ENCODE data around the gene USP7. TPM values are rescaled to one million over a fixed set of nuclear protein-coding genes. Genes with fewer than 3 reads are reported as not detected.
A peak's percentile ranks its signal among the peaks of the same experiment; 100 is the strongest.

Gene USP7
- 10 to 100 TPM; 60.2 to 84.9 TPM for total RNA-seq

GRCh38 chr16:8963821-8964441 is at the start of gene USP7:
TSS of gene USP7 (minus strand) at chr16:8963906. CDS start at chr16:8963285, 621 bp downstream.
- Histone ChIP-seq H3K36me3 (no peaks in the 10 kb centered on the region), H3K4me1 (replicated peaks) (peaks cover 7% of the 10 kb centered on the region), H3K27ac (peak within 1 kb of the TSS; percentile 72 to 73), H3K9me3 (no peaks in the 10 kb centered on the region), H3K27me3 (replicated peaks; ENCODE audit: insufficient read depth) (no peaks in the 10 kb centered on the region), H3K4me3 (peak within 1 kb of the TSS; percentile 71 to 73)
- 1% methylated on average over 67 of the region's 79 CpGs for whole genome bisulfite sequencing
- peak; percentile 86 for DNase-seq (ENCODE audit: low spot score)
- TF ChIP-seq POLR2A (IDR thresholded peaks at IDR 0.05) = peak; percentile 55
- TF ChIP-seq, protein P1, sequence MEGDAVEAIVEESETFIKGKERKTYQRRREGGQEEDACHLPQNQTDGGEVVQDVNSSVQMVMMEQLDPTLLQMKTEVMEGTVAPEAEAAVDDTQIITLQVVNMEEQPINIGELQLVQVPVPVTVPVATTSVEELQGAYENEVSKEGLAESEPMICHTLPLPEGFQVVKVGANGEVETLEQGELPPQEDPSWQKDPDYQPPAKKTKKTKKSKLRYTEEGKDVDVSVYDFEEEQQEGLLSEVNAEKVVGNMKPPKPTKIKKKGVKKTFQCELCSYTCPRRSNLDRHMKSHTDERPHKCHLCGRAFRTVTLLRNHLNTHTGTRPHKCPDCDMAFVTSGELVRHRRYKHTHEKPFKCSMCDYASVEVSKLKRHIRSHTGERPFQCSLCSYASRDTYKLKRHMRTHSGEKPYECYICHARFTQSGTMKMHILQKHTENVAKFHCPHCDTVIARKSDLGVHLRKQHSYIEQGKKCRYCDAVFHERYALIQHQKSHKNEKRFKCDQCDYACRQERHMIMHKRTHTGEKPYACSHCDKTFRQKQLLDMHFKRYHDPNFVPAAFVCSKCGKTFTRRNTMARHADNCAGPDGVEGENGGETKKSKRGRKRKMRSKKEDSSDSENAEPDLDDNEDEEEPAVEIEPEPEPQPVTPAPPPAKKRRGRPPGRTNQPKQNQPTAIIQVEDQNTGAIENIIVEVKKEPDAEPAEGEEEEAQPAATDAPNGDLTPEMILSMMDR (IDR thresholded peaks at IDR 0.05) = no peak
- intact Hi-C loops (cut with DNase I) = loop anchor here (5.0 kb wide), 1 partner anchor 133 kb away; no protein-coding TSS in a partner anchor

- no peak overlapping the region for H3K27ac ChIP-seq
- DNase-seq (ENCODE audit: low spot score) = no peak
- no peak overlapping the region for H3K4me3 ChIP-seq
- no peaks in the 10 kb centered on the region for H3K27me3 ChIP-seq (replicated peaks; ENCODE audit: insufficient read depth)
- intact Hi-C loops (cut with DNase I) = no loop called here
- H3K4me1 ChIP-seq (replicated peaks) = no peaks in the 10 kb centered on the region
- H3K9me3 ChIP-seq = no peaks in the 10 kb centered on the region
- TF ChIP-seq, protein P1 (IDR thresholded peaks at IDR 0.05) = no peak
- no peak for TF ChIP-seq POLR2A (IDR thresholded peaks at IDR 0.05)
- TF ChIP-seq POLR2AphosphoS5 (IDR thresholded peaks at IDR 0.05) = no peak
- 45% methylated on average over 7 of the region's 7 CpGs for WGBS
- H3K36me3 ChIP-seq = no peaks in the 10 kb centered on the region
Observed at GRCh38 chr16:9013508-9013864, 49.8 kb upstream of the USP7 start.

GRCh38 chr16:9012848-9013507 is 49.3 kb upstream of the USP7 start:
- intact Hi-C loops (cut with DNase I) = no loop called here

GRCh38 chr16:9012330-9012729 is 48.6 kb upstream of the USP7 start:
- no peaks in the 10 kb centered on the region for H3K4me1 ChIP-seq (replicated peaks)
- no peak for DNase-seq (ENCODE audit: low spot score)
- no peaks in the 10 kb centered on the region for H3K27me3 ChIP-seq (replicated peaks; ENCODE audit: insufficient read depth)
- H3K27ac ChIP-seq = no peak overlapping the region
- intact Hi-C loops (cut with DNase I) = no loop called here
- no peaks in the 10 kb centered on the region for H3K9me3 ChIP-seq
- no peaks in the 10 kb centered on the region for H3K36me3 ChIP-seq
- 86% methylated on average over 6 of the region's 6 CpGs for WGBS
- no peak overlapping the region for H3K4me3 ChIP-seq
- no peak for TF ChIP-seq POLR2A (IDR thresholded peaks at IDR 0.05)
- TF ChIP-seq POLR2AphosphoS5 (IDR thresholded peaks at IDR 0.05) = no peak
- TF ChIP-seq, protein P1 (IDR thresholded peaks at IDR 0.05) = no peak

More at GRCh38 chr16:9012848-9013507, 49.3 kb upstream of the USP7 start:
- DNase-seq (ENCODE audit: low spot score) = no peak
- H3K27ac ChIP-seq = no peak overlapping the region
- no peaks in the 10 kb centered on the region for H3K36me3 ChIP-seq
- no peaks in the 10 kb centered on the region for H3K4me1 ChIP-seq (replicated peaks)
- TF ChIP-seq, protein P1 (IDR thresholded peaks at IDR 0.05) = peak in 1 of 4 experiments; percentile 9
- no peak for TF ChIP-seq POLR2AphosphoS5 (IDR thresholded peaks at IDR 0.05)
- H3K27me3 ChIP-seq (replicated peaks; ENCODE audit: insufficient read depth) = no peaks in the 10 kb centered on the region
- no peaks in the 10 kb centered on the region for H3K9me3 ChIP-seq
- no peak overlapping the region for H3K4me3 ChIP-seq
- 25% methylated on average over 28 of the region's 28 CpGs for WGBS

Measured in prostate gland (tissue), 2 donors.